HG03108 (cell line): ENCODE measurements around the gene DDX5.
"Not testable (repeated sequence)": the region's sequence is repeated elsewhere in the genome, so short reads cannot be mapped to it uniquely, and the experiment has no call there.

Experiments used
- ATAC-seq: cut with Tn5 transposase; IDR thresholded peaks from one replicate; pipeline ENCODE4 v1.9.1; 2021; ENCODE audit warnings: moderate library complexity; ENCODE audit not compliant: unreplicated experiment

Gene DDX5

GRCh38 chr17:64508683-64509082, 2.6 kb upstream of the DDX5 start:
- ATAC-seq, result no peak

- ATAC-seq, result peak; percentile 17
Observed at GRCh38 chr17:64507413-64507782, 1.3 kb upstream of the DDX5 start.

GRCh38 chr17:64506576-64507412, 705 bp upstream of the DDX5 start, which contains the start of gene CEP95:
CEP95 (plus strand) TSS chr17:64506977; CDS start chr17:64507098, 121 bp downstream.
- peak; percentile 40 for ATAC-seq

- no peak for ATAC-seq
Observed at GRCh38 chr17:64505340-64506200, 519 bp downstream of the DDX5 start.

GRCh38 chr17:64504769-64505339, 1.2 kb downstream of the DDX5 start:
- no peak for ATAC-seq

- ATAC-seq, result no peak
Observed at GRCh38 chr17:64503821-64504768, 2.0 kb downstream of the DDX5 start.

GRCh38 chr17:64503341-64503740, 2.7 kb downstream of the DDX5 start:
- ATAC-seq, result no peak

- ATAC-seq, result no peak
Observed at GRCh38 chr17:64502809-64503208, 3.3 kb downstream of the DDX5 start.

- no peak for ATAC-seq
Observed at GRCh38 chr17:64502021-64502420, 4.1 kb downstream of the DDX5 start.

GRCh38 chr17:64500862-64501765, 5.0 kb downstream of the DDX5 start:
- ATAC-seq, result no peak

GRCh38 chr17:64500487-64500859, 5.6 kb downstream of the DDX5 start:
- ATAC-seq, result no peak

GRCh38 chr17:64499805-64500486, 6.1 kb downstream of the DDX5 start:
- no peak for ATAC-seq

GRCh38 chr17:64498308-64499203, 7.5 kb downstream of the DDX5 start:
- no peak for ATAC-seq

GRCh38 chr17:64497565-64498035, 8.5 kb downstream of the DDX5 start:
- ATAC-seq, result peak; percentile 3

- peak; percentile 73 for ATAC-seq
Observed at GRCh38 chr17:64496786-64497564, 9.1 kb downstream of the DDX5 start, which contains the start of gene POLG2. POLG2 (minus strand) TSS chr17:64497054; CDS start chr17:64496968, 86 bp downstream.

GRCh38 chr17:64496348-64496785, 9.7 kb downstream of the DDX5 start:
- no peak for ATAC-seq

- ATAC-seq, result not testable (repeated sequence)
Observed at GRCh38 chr17:64495300-64495699, 10.8 kb downstream of the DDX5 start.
